Heart right ventricle (tissue), 16 donors: ENCODE measurements around the gene CAPZA1. TPM values are rescaled to one million over a fixed set of nuclear protein-coding genes. Genes with fewer than 3 reads are reported as not detected.

Source experiments
- ATAC-seq, 8 donors: fragments of 200-7000 bp; cut with Tn5 transposase; one replicate each; pipeline ENCODE4 v1.9.1; 2020; ENCODE audit warnings: mild to moderate bottlenecking in 8 of 8, moderate library complexity in 8 of 8, moderate number of reproducible peaks in 1 of 8
- DNase-seq, 2 donors: peaks; one replicate each; pipeline ENCODE4 v3.0.0-alpha.2; 2020
- H3K27ac ChIP-seq, 10 donors: fragments of 200-600 bp; sonication (generic) in 2 of 10; one replicate each; pipeline versions ENCODE4 v1.5.0 to v1.8.0; 2020 to 2022; ENCODE audit warnings: mild to moderate bottlenecking in 3 of 10
- H3K27me3 ChIP-seq, 7 donors: fragments of 200-600 bp; one replicate each; pipeline ENCODE4 v1.8.0; 2021 to 2022; ENCODE audit warnings: mild to moderate bottlenecking in 2 of 7
- H3K36me3 ChIP-seq, 9 donors: fragments of 200-600 bp; sonication (generic) in 1 of 9; one replicate each; pipeline versions ENCODE4 v1.5.0 to v1.8.0; 2020 to 2022; ENCODE audit warnings: mild to moderate bottlenecking in 2 of 9
- H3K4me1 ChIP-seq, 9 donors: fragments of 200-600 bp; sonication (generic) in 1 of 9; one replicate each; pipeline versions ENCODE4 v1.5.0 to v1.8.0; 2020 to 2022; ENCODE audit warnings: mild to moderate bottlenecking in 4 of 9
- H3K4me3 ChIP-seq, 10 donors: fragments of 200-600 bp; sonication (generic) in 2 of 10; one replicate each; pipeline versions ENCODE4 v1.5.0 to v1.8.0; 2020 to 2022; ENCODE audit warnings: mild to moderate bottlenecking in 7 of 10, moderate library complexity in 2 of 10
- H3K9me3 ChIP-seq, 11 donors: fragments of 200-600 bp in 10 of 11; sonication (generic) in 2 of 11; one replicate each; pipeline versions ENCODE4 v1.5.0 to v1.8.0; 2013 to 2022; ENCODE audit warnings: mild to moderate bottlenecking in 2 of 11, control low read depth in 1 of 11, moderate library complexity in 1 of 11
- WGBS, 2 donors: extraction: QIAGEN DNeasy Blood & Tissue Kit; methylation state at CpG; one replicate each; pipeline ENCODE4 v1.1.7; 2013; ENCODE audit warnings: inconsistent platforms in 1 of 2; 5-methylcytosine and 5-hydroxymethylcytosine counted together
- intact Hi-C, 10 donors: fragments of 100-400 bp; cut with DNase I; formaldehyde crosslinking; loops; one replicate each; pipeline versions ENCODE4 v1.11.1 to v1.14.2; 2022
- polyA plus RNA-seq, 2 donors: library from polyadenylated mRNA; stranded (reverse); fragments of 200-250 nt; gene quantifications; one replicate each; pipeline ENCODE4 v1.2.3, GENCODE V29; 2013
- total RNA-seq, 10 donors: library from RNA; stranded (reverse); fragmentation: NEBNext Ultra II Directional in 3 of 10; extraction: Animal tissue kit (Norgen Biotek cat#: 25700) in 3 of 10; gene quantifications; one replicate each; pipeline versions ENCODE4 v1.2.1 to v1.2.4, GENCODE V29; 2021 to 2023
- TF ChIP-seq, protein P1 (sequence below), 9 donors: fragments of 200-600 bp; sonication (generic) in 2 of 9; IDR thresholded peaks; one replicate each; pipeline versions ENCODE4 v1.5.0 to v1.8.0; 2021 to 2022; ENCODE audit warnings: antibody characterized with exemption in 9 of 9, mild to moderate bottlenecking in 5 of 9, moderate library complexity in 1 of 9
- donor health status: Arrhythmogenic right ventricular cardiomyopathy.
- donor health status: ischemic (EF 13 %, LVEDD 7.1; RV severe dilation, severe dysfunction).
- donor health status: healthy with polysubstance abuse.
- donor health status: DM: no; HTN: yes; CAD: no.
- donor health status: DM: no; HTN: no; CAD: no.
- donor health status: ischemic (EF 25% LVEDD 6.9; RV normal size, moderate dysfunction).
- donor health status: ischemic (EF 25% LVEDD 5.7; RV mildly dilated, moderate dysfunction).
- donor health status: healthy.
- donor health status: DM: yes; HTN: yes; CAD: no.
- donor health status: Ischemic cardiomyopathy.
- donor health status: ischemic (EF 35%, LVEDD 5.7; RV mildly dilated, moderate dysfunction).
- donor health status: nonischemic (EF 11% LVEDD 7.7; RV severe dilation, severe dysfunction).
- donor health status: DM: yes; HTN: yes; CAD: no.
- donor health status: PGD.
- donor health status: ischemic (EF 29% LVEDD 5.4; RV normal size, mild dysfunction).
- donor health status: nonischemic (EF 23%, LVEDD 6.1; RV moderate dilation, normal function).

CAPZA1 gene
- total and polyA plus RNA-seq, 12 donors = 19.5 to 58.3 (median 23.6) TPM

DNA sequence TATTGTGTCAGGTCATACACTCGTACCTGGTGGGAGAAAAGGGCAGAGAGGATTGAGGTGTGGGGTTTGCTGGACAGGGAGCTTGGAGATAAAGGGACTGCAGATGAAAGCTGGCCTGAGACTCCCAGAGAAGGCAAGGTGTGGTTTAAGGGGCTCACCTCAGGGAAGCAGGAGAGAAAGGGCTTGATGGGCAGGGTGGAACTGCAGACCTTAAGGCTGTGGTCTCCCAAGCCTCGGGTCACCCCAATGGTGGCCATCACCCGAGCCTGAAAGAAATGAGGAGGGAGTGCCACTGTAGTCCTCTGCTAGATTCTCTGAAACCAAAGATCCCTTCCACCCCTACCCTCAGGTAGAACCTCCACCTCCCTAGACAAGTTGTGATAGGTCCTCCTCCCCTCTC is 91.0 kb downstream of the CAPZA1 start:
- 94 to 96% methylated on average over 3 of the region's 3 CpGs for WGBS, 2 donors
- TF ChIP-seq, protein P1, sequence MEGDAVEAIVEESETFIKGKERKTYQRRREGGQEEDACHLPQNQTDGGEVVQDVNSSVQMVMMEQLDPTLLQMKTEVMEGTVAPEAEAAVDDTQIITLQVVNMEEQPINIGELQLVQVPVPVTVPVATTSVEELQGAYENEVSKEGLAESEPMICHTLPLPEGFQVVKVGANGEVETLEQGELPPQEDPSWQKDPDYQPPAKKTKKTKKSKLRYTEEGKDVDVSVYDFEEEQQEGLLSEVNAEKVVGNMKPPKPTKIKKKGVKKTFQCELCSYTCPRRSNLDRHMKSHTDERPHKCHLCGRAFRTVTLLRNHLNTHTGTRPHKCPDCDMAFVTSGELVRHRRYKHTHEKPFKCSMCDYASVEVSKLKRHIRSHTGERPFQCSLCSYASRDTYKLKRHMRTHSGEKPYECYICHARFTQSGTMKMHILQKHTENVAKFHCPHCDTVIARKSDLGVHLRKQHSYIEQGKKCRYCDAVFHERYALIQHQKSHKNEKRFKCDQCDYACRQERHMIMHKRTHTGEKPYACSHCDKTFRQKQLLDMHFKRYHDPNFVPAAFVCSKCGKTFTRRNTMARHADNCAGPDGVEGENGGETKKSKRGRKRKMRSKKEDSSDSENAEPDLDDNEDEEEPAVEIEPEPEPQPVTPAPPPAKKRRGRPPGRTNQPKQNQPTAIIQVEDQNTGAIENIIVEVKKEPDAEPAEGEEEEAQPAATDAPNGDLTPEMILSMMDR (IDR thresholded peaks at IDR 0.05) = no peak
- Histone ChIP-seq H3K36me3 (no peaks in the 10 kb centered on the region), H3K9me3 (no peaks in the 10 kb centered on the region), H3K4me3 (no peak overlapping the region), H3K27me3 (peaks cover 0 to 6% (median 0%) of the 10 kb centered on the region in 7 donors), H3K4me1 (peaks cover 3 to 32% (median 28%) of the 10 kb centered on the region in 9 donors), H3K27ac (no peak overlapping the region)
- ATAC-seq (no peak), DNase-seq (no peak)
- intact Hi-C loops = loop anchor here in 7 of 10 donors (5.0 to 10.0 kb wide), 5 partner anchors 244 to 964 kb away; partner anchors contain the start of genes LRIG2 (in 5 of the 7) and SLC16A1 (in 1 of the 7)

DNA sequence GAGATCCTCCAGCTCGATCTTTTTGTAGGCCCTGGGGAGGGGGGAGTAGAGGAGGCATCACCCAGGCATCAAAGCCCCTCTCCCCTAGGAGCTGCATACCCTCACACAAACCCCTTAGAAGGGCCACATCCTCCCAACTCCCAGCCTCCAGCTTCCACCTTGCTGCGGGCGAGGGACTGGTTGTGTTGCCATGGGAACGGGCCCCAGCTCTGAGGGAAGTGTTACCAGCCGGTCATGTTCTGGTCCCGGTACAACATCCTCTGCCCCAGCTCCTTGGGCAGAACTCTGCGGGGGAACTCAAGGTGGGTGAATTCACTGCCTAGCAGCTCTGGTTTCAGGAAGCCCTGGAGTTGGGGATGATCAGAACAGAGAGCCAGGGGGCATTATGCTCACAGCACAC is 91.4 kb downstream of the CAPZA1 start:
- H3K4me1 ChIP-seq = peaks cover 3 to 32% (median 28%) of the 10 kb centered on the region in 9 donors
- DNase-seq (no peak), ATAC-seq (no peak)
- peaks cover 0 to 6% (median 0%) of the 10 kb centered on the region in 7 donors for H3K27me3 ChIP-seq
- H3K4me3 ChIP-seq = no peak overlapping the region
- H3K36me3 ChIP-seq = no peaks in the 10 kb centered on the region
- TF ChIP-seq, protein P1 (IDR thresholded peaks at IDR 0.05) = no peak
- H3K9me3 ChIP-seq = no peaks in the 10 kb centered on the region
- 86 to 89% methylated on average over 7 of the region's 7 CpGs for WGBS, 2 donors
- H3K27ac ChIP-seq = no peak overlapping the region
- intact Hi-C loops = loop anchor here in 7 of 10 donors (5.0 to 10.0 kb wide), 5 partner anchors 244 to 964 kb away; partner anchors contain the start of genes LRIG2 (in 5 of the 7) and SLC16A1 (in 1 of the 7)

GRCh38 chr1:112711670-112712069 is 92.0 kb downstream of the CAPZA1 start:
- peaks cover 0 to 6% (median 0%) of the 10 kb centered on the region in 7 donors for H3K27me3 ChIP-seq
- no peak overlapping the region for H3K27ac ChIP-seq
- no peaks in the 10 kb centered on the region for H3K9me3 ChIP-seq
- 81 to 84% methylated on average over 11 of the region's 11 CpGs for WGBS, 2 donors
- DNase-seq (no peak), ATAC-seq (no peak)
- no peak overlapping the region for H3K4me3 ChIP-seq
- intact Hi-C loops = loop anchor here in 7 of 10 donors (5.0 to 10.0 kb wide), 5 partner anchors 243 to 963 kb away; partner anchors contain the start of genes LRIG2 (in 5 of the 7) and SLC16A1 (in 1 of the 7)
- TF ChIP-seq, protein P1 (IDR thresholded peaks at IDR 0.05) = no peak
- H3K36me3 ChIP-seq = no peaks in the 10 kb centered on the region
- H3K4me1 ChIP-seq = peaks cover 3 to 35% (median 30%) of the 10 kb centered on the region in 9 donors

DNA sequence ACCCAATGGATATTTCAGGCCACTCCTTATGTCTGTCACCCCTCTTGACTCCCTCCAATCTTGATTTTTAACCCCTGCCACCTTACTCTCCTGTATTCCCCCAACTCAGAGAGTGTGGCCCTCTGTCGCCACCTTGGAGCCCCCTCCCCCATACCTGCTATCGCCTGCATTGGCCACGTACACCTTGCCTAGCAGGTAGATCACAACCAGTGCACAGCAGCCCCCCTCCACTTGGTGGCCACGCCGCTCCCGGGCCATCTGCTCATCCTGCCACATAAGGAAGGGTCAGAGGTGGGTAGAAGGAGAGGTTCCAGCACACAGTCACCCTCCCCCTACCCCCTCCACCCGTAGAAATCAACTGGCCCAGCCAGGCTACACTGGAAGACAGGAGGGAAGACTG is 92.6 kb downstream of the CAPZA1 start:
- Histone ChIP-seq H3K4me3 (no peak overlapping the region), H3K27ac (no peak overlapping the region), H3K9me3 (no peaks in the 10 kb centered on the region), H3K4me1 (peaks cover 3 to 35% (median 30%) of the 10 kb centered on the region in 9 donors), H3K27me3 (peaks cover 0 to 6% (median 0%) of the 10 kb centered on the region in 7 donors), H3K36me3 (no peaks in the 10 kb centered on the region)
- TF ChIP-seq, protein P1 (IDR thresholded peaks at IDR 0.05) = no peak
- ATAC-seq (no peak), DNase-seq (no peak)
- 89 to 90% methylated on average over 7 of the region's 7 CpGs for WGBS, 2 donors
- intact Hi-C loops = loop anchor here in 7 of 10 donors (5.0 to 10.0 kb wide), 5 partner anchors 243 to 963 kb away; partner anchors contain the start of genes LRIG2 (in 5 of the 7) and SLC16A1 (in 1 of the 7)
